Activated B cell treated with CpG ODN at 0.5 μM for 24 hours (primary cell): Measurements from ENCODE around the gene FMNL2. TPM values are rescaled to one million over a fixed set of nuclear protein-coding genes. Genes with fewer than 3 reads are reported as not detected.
A peak's percentile ranks its signal among the peaks of the same experiment; 100 is the strongest.

Source experiments
- ATAC-seq: fragments of 200-7000 bp; cut with Tn5 transposase; one replicate; pipeline ENCODE4 v1.10.0; 2021; ENCODE audit warnings: low read depth, mild to moderate bottlenecking, moderate library complexity
- CTCF ChIA-PET: fragments of 350-600 bp; sonication (Branson Sonifier 250); formaldehyde crosslinking; loops from one replicate; lab custom pipeline; 2021; ENCODE audit warnings: antibody characterized with exemption; lab: Charles Lee
- POLR2A ChIA-PET: fragments of 350-600 bp; sonication (Branson Sonifier 250); formaldehyde crosslinking; loops from one replicate; lab custom pipeline; 2021; ENCODE audit warnings: antibody characterized with exemption; lab: Charles Lee
- DNase-seq: peaks from one replicate; pipeline ENCODE4 v3.0.0; 2022
- H3K27ac Mint-ChIP-seq: one replicate; pipeline ENCODE4 v1.8.0; 2020; ENCODE audit warnings: mixed read lengths
- H3K27me3 Mint-ChIP-seq: one replicate; pipeline ENCODE4 v1.8.0; 2021; ENCODE audit warnings: mixed read lengths
- H3K36me3 Mint-ChIP-seq: one replicate; pipeline ENCODE4 v1.8.0; 2021; ENCODE audit warnings: low read depth, mixed read lengths
- H3K4me1 Mint-ChIP-seq: one replicate; pipeline ENCODE4 v1.8.0; 2021; ENCODE audit warnings: mixed read lengths
- H3K4me3 Mint-ChIP-seq: one replicate; pipeline ENCODE4 v1.8.0; 2020; ENCODE audit warnings: mild to moderate bottlenecking, mixed read lengths
- H3K9me3 Mint-ChIP-seq: one replicate; pipeline ENCODE4 v1.8.0; 2020; ENCODE audit warnings: mixed read lengths
- CTCF ChIP-seq: fragments of 200-600 bp; IDR thresholded peaks from one replicate; pipeline ENCODE4 v1.8.0; 2022; ENCODE audit warnings: antibody characterized with exemption, mild to moderate bottlenecking
- intact Hi-C: fragments of 100-400 bp; cut with micrococcal nuclease; formaldehyde crosslinking; loops from one replicate; pipeline ENCODE4 v1.15.1; 2024
- total RNA-seq: library from RNA; stranded (reverse); gene quantifications from 2 replicates; pipeline ENCODE4 v1.2.3, GENCODE V29; 2022

The FMNL2 gene
- total RNA-seq, 1 donor from 2014 or later = 4.0 TPM

GRCh38 chr2:152464851-152465470 lies 130.0 kb downstream of the FMNL2 start:
- Mint-ChIP-seq H3K4me1 (peaks cover 63% of the 10 kb centered on the region), H3K9me3 (no peaks in the 10 kb centered on the region), H3K27me3 (no peaks in the 10 kb centered on the region), H3K27ac (peak overlapping the region; percentile 70), H3K36me3 (no peaks in the 10 kb centered on the region), H3K4me3 (no peak overlapping the region)
- ATAC-seq (peak; percentile 41), DNase-seq (no peak)
- POLR2A ChIA-PET = no interaction called here
- intact Hi-C loops = loop anchor here (5.0 kb wide), 2 partner anchors 37 to 147 kb away; no protein-coding TSS in a partner anchor
- CTCF ChIA-PET = interaction anchor here (1.6 kb wide), 1 partner anchor 171 kb away, joined by 4 read pairs; no protein-coding TSS in a partner anchor
- TF ChIP-seq CTCF = no peak

- ChIA-PET CTCF (no interaction called here), POLR2A (no interaction called here)
- H3K27ac Mint-ChIP-seq = peak overlapping the region; percentile 73
- H3K36me3 Mint-ChIP-seq = no peaks in the 10 kb centered on the region
- H3K4me1 Mint-ChIP-seq = peaks cover 63% of the 10 kb centered on the region
- ATAC-seq = no peak
- intact Hi-C loops = loop anchor here (5.0 kb wide), 2 partner anchors 37 to 147 kb away; no protein-coding TSS in a partner anchor
- no peak for DNase-seq
- H3K9me3 Mint-ChIP-seq = no peaks in the 10 kb centered on the region
- H3K27me3 Mint-ChIP-seq = no peaks in the 10 kb centered on the region
- TF ChIP-seq CTCF = no peak
- H3K4me3 Mint-ChIP-seq = no peak overlapping the region
Measured at GRCh38 chr2:152465541-152465940, 130.6 kb downstream of the FMNL2 start.

DNA sequence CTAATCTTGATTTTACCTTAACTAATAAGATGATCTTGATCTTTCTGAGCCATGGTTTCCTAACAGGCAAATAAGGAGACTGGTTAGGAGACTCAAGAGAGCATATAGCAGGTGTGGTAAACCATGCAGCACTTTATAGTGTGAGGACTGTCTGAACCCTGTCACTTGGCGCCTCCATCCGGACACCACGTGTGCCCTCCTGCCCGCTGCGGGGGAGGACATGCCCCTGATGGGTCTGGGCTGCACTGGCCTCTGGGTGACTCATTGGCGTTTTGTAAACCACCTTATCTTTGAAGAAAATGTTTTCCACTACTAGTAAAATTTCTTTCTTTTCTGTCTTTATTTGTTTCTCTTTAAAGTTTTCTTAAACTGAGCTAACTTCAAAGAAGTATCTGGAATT lies 131.1 kb downstream of the FMNL2 start:
- peak; percentile 49 for ATAC-seq
- intact Hi-C loops = loop anchor here (2.0 to 5.0 kb wide), 3 partner anchors 36 to 146 kb away; no protein-coding TSS in a partner anchor
- peak overlapping the region; percentile 73 for H3K27ac Mint-ChIP-seq

DNA sequence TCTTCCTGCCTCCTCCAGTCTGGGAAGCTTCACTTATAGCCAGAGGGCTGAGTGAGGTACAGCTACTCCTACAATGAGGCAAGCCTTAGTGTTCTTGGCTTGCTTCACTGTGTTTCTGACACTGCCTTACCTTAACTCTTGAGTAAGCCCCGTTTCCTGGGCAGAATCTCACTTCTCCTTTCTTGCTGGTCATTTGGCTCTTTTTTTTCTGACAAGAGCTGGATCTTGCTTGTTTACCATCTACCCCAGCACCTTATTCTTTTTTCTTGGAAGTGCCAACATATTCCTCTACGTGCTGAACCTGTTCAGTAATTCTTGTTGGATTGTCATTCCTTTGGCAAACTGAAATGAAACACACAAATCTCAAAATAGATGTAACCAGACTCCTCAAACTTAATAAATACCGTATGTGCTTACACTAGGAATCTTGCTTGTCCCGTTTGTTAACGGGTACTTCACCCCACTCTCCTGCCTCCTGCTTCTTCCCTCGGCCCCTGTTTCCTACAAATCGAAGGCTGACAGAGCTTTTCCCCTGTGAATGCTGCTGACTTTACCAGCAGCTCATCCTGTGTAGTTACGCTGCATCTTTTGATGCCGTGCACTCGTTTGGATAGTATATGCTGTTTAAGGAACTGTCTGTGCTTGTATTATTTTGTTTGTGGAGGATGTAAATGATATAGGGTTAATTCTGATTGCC lies 132.2 kb downstream of the FMNL2 start:
- no peaks in the 10 kb centered on the region for H3K9me3 Mint-ChIP-seq
- H3K36me3 Mint-ChIP-seq = no peaks in the 10 kb centered on the region
- no peaks in the 10 kb centered on the region for H3K27me3 Mint-ChIP-seq
- H3K4me1 Mint-ChIP-seq = peaks cover 63% of the 10 kb centered on the region
- intact Hi-C loops = loop anchor here (1.0 to 5.0 kb wide), 4 partner anchors 35 to 145 kb away; partner anchors contain the start of gene FMNL2
- ChIA-PET CTCF (interaction anchor here (1.0 kb wide), 1 partner anchor 10 kb away, joined by 3 read pairs; no protein-coding TSS in a partner anchor), POLR2A (interaction anchor here (0.5 to 1.0 kb wide), 4 partner anchors 32 to 639 kb away, joined by 3 to 4 read pairs (median 3); partner anchors contain the start of gene ARL5A)
- ATAC-seq = peak; percentile 75
- TF ChIP-seq CTCF = no peak
- peak overlapping the region; percentile 73 for H3K27ac Mint-ChIP-seq
- H3K4me3 Mint-ChIP-seq = peak overlapping the region; percentile 52
- DNase-seq = no peak

More for the DNA sequence above, 131.1 kb downstream of the FMNL2 start:
- H3K36me3 Mint-ChIP-seq = no peaks in the 10 kb centered on the region
- ChIA-PET POLR2A (no interaction called here), CTCF (interaction anchor here (1.0 kb wide), 1 partner anchor 11 kb away, joined by 3 read pairs; no protein-coding TSS in a partner anchor)
- peaks cover 63% of the 10 kb centered on the region for H3K4me1 Mint-ChIP-seq
- H3K27me3 Mint-ChIP-seq = no peaks in the 10 kb centered on the region
- no peak for DNase-seq
- no peak for TF ChIP-seq CTCF
- H3K9me3 Mint-ChIP-seq = no peaks in the 10 kb centered on the region
- no peak overlapping the region for H3K4me3 Mint-ChIP-seq
